HG02642 (cell line): ENCODE data around the gene LINS1.

ENCODE experiments used
- ATAC-seq: cut with Tn5 transposase; IDR thresholded peaks from one replicate; pipeline ENCODE4 v1.9.1; 2021; ENCODE audit warnings: mild to moderate bottlenecking; ENCODE audit not compliant: unreplicated experiment, poor library complexity

Gene LINS1

GRCh38 chr15:100517846-100518245 is 84.1 kb downstream of the LINS1 start:
- no peak for ATAC-seq
